Activated CD4-positive, CD25-positive, alpha-beta regulatory T cell treated with anti-CD3 and anti-CD28 coated beads, Interleukin-2, amount 50 U/mL, for 24 hours (primary cell): ENCODE results near the gene CNTNAP5.

Source experiments
- ATAC-seq, 2 donors: fragments of 150-1000 bp; cut with Tn5 transposase; one replicate each; pipeline ENCODE4 v1.10.0; 2021; ENCODE audit warnings: mild to moderate bottlenecking in 1 of 2, moderate library complexity in 1 of 2

CNTNAP5 gene

DNA sequence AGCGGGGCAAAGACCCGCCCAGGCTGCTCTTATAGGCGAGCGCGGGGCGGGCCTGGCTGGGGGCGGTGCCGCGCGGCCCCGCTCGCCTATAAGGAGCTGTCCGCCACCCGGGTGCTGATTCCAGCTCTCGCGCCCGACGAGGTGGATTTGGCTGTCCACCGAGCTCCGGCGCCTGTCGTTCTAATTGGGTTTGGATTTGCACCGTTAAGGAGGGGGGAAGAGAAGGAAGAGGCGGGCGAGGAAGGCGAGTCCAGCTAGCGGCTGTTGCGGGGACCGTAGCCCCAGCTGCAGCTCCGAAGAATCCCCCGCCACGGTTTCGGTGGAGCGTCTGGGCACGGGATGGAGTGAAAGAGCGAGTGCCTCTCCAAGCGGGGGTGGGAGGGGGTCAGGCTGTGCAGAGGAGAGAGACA is at the start of gene CNTNAP5:
Gene CNTNAP5 (plus strand): TSS at position 117 of the 410 bp plus-strand sequence. CDS start 364 bp downstream, outside the sequence.
- no peak for ATAC-seq

DNA sequence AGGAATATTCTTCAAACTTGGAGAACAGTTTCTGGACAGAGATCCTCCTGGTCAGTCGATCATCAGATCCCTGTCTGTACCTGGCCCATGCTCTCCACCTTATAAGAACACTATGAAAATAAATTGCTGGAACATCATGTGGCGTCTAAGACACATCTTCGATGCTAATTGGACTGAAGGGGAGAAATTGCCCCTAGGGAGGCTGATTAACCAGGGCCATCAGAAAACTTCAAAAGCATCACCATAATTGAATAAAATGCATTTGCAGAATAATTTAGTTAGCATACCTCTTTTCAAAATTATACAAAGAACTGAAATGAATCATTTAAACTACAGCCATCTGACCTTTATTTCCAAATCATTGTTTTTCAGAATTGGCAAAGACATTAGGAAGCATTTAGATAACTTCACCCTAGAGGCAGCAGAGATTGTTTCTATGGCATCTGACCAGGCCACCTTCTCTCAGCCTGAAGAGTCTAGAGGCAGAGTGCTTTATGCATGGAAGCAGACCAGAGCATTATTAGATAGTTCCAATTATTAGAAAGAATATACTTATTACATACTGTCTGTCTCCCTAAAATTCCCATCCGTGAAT is 48.9 kb upstream of the CNTNAP5 start:
- no peak for ATAC-seq

DNA sequence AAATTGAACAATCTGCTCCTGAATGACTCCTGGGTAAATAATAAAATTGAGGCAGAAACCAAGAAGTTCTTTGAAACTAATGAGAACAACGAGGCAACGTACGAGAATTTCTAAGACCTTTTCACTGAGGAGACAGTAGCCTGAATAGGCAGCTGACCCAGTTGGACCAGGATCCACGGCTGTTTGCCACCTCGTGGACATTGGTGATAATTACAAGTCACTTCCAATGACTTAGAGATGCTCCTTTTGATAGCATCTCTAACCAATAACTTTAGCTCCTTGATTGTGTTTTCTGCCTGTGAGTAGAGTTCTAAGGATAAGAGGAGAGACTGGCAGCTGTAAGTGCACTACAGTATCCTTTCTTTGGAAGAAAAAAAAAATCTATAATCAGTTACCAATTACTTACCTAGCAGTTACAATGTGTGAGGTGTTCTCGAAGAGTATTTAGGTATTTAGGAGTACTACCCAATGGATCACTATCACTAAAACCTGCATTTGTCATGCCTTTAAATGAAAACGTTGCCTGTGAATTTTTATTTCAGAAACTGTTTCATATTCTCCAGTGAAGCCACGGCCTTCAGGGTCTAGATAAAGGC is 31.3 kb upstream of the CNTNAP5 start:
- no peak for ATAC-seq

DNA sequence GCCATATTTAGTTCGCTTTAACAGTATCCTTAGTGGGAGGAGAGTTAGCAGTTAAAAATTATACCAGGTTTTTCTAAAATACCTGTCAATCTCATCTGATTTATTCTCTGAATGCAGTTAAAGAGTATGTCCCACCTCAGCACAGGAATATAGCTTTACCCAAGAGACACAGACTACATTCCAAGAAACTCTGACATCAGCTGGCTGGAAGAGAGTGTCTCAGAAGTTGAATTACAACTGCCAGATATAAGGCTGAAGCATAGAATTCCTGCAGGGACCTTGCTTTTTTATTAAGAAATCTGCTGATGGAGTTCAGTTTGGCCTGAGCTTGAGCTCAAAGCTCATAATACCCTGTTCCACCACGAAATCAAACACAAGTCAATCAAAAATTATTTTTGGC is 25.4 kb upstream of the CNTNAP5 start:
- ATAC-seq, result no peak

DNA sequence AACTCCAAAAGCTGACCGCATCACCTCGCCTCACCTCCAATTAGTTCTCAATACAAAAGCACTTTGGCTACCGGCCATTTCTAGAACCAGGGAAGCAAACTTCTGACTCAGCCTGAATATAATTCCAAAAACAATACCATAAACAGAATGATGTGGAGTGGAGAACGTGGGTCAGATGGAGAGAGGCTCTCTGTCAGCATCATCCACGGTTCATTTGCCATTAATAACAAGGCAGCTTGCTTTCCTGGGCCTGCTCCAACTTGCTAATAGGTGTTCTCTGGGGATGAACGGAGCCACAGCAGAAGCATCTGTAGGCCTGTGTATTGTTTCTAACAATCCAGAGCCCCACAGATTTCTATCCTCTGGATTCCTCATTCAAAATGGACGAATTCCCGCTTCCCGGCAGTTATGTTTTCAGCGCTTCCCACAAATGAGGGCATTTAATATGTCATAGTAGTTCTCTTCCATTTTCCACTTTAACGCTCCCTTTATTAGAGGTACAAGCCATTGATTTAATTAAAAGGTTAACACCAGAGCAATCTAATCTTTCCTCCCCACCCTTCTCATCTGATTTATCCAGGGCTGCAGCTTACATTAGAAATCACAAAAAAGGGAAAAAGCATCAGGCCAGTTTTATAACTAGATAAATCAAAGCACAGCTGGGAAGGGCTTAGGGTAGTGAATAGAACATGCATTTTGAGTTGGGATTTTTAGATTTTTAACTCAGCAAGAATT is 23.2 kb upstream of the CNTNAP5 start:
- ATAC-seq, result no peak

DNA sequence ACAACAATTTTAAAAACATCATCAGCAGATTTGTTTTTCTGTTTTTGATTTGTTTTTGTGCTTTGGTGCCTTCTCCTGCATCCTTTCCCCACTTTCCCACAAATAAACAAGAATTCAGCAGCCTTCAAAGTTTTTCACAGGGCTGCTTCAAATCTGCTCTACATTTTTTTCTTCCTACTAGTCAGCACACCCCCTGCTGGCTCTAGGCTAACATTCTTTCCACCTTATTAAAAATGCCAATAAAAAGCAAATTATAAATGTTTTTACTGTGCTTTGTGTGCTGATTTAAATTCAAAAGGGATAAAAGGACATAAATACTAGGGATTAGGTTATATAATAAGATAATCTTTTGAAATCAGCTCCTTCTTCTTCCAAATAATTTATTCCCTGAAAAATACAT is 6.2 kb upstream of the CNTNAP5 start:
- no peak for ATAC-seq

DNA sequence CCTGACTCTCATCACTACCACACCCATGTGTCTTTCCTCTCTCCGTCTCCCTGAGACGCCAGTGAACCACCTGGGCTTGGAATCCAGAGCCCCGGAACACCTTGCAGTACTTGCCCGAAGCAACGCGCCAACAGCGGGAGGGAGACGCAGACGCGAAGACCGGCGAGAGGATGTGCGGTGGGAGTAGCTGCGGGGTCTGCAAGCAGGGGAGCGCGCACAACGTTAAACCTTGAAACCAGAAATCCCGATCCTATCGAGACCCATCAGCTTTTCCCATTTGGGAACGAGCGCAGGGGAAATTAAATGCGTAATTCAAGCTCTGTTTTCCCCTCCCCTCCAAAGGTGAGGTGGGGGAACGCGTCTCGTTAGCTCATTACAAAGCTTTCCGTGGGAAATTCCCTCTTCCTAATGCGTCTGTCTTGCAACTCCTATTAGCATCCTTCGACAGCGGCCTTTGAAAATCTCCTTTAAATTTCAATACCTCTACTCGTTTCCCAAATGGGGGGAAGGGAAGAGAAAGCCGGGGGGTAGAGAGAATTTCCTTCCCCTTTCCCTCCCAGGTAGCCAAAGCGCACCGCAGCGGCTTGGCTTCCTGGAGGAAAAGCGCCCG is 421 bp upstream of the CNTNAP5 start:
- no peak for ATAC-seq

DNA sequence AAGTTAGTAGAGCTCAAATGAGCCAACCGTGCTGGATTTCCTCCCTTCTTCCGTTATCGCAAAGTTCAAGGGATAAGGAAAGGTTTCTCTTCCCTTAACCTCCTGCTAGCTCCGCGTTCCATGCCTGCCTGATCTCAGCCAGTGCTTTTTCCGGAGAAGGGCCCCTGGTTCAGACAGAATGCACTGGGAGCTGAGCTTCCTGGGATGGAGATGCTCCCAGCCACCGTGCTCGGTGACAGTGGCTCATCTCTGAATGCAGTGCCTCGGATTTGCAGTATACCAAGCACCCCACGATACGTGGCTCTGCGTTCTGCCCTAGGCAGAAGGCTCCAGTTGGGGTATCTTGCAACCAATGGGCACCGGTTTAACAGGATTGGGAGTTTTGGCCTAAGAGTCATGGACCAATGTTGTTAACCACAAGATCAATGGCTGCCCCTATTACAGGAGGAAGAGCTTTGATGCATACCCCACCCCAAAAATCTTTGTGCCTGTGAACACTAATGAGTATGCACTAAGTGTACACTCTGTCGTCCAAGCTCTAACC is 876 bp downstream of the CNTNAP5 start:
- no peak for ATAC-seq

DNA sequence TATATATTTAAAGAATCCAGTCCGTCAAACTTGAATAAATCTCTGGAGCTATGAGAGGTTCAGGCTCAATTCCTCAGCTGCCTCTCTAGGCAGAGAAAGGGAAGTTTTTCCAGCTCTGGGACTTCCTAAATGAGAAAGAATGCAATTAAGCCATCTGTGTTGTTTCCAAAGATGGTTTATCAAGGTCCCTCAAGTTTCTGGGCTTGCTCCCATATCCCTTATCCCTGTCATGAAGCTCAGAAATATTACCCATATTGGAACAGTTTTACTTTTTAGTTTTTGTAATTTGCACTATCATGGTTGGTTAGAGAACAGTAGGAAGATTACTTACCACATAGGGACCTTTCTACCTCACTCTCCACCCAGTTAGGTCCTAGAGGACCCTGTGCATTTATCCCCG is 1.4 kb downstream of the CNTNAP5 start:
- ATAC-seq, result no peak

DNA sequence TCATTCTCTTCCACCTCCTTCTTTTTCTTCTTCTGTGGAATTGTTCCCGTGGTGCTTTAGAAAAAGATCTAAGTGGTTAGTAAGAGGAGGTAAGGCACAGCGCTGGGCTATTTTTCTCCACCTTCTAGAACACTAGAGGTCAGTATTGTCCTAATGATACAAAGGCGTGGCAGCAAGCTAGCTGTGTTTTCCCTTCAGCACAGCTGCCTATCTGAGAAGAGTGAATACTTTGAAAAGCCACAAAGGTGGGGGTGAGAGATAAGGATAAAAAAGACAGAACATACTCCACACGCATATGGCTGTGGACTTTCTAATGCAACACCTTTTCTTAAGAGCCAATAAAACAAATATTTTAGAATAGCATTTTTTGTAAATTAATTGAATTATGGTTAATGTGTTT is 2.1 kb downstream of the CNTNAP5 start:
- no peak for ATAC-seq

DNA sequence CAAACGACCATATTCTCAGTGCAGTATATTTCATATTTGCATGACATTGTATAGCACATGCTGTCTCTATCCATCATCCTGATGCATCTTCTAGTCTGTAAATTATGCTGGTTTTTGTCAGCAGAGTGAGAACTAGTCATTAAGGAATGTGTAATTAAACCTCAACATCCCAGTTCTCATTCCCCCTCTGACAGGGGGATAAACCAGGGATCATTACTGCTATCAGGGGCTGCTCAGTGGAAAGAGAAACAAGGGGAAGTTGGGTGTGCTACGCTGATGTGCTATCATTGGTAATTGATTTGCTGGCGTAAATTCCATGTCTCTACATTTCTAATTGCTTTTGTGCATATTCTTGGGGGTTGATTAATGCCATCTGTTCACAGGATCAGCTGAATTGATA is 7.7 kb downstream of the CNTNAP5 start:
- ATAC-seq, result no peak

DNA sequence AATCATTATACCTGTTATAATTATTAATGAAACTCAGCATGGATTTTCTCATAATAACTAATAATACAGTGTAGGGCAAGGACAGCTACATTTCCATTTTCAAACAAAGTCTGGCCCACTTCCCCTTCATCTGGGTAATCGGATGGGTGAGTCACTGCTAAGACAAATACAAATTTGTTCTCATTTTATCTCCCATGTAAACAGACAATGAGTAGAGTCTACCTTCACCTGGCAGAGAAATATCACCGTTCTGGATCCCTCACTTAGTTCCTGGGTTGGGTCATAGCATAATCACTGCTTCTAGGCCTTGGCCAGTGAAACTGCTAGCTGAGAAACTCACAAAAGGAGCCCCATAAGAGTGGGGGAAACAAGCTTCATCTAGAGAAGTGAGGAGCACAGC is 9.2 kb downstream of the CNTNAP5 start:
- ATAC-seq, result no peak

DNA sequence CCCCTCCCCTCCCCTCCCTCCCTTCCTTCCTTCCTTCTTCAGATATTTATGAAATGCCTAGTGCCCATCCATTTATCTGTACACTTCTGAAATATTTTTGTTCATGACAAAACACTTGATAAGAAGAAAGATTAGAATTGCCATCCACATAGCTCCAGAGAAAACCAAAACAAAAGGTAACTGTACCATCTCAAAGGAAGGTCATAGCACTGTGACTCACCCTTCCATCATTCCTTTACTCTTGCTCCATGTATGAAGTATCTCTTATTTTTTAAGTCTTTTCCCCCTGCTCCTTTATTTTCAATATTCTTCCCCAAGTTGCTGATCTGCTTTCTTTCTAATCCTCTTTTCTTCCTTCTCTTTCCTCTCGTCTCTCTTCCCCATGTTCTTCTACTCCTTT is 9.9 kb downstream of the CNTNAP5 start:
- no peak for ATAC-seq

DNA sequence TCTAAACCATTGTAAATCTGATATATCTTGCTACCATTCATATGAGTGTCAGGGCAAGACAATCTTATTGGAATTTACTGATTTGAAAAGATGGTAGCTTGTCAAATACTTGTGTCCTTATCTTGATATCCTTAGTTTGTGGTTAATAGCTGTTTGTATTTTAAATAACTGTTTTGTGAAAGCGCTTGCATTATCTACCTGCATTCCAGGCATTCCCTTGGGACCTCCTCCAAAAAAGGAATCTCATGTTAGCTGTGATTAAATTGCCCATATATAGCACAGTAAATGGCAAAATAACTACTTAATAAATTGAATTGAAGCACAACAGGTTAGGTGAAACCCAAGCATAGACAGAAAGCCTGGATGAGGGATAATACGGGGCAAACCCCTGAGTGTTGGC is 13.9 kb downstream of the CNTNAP5 start:
- no peak for ATAC-seq

DNA sequence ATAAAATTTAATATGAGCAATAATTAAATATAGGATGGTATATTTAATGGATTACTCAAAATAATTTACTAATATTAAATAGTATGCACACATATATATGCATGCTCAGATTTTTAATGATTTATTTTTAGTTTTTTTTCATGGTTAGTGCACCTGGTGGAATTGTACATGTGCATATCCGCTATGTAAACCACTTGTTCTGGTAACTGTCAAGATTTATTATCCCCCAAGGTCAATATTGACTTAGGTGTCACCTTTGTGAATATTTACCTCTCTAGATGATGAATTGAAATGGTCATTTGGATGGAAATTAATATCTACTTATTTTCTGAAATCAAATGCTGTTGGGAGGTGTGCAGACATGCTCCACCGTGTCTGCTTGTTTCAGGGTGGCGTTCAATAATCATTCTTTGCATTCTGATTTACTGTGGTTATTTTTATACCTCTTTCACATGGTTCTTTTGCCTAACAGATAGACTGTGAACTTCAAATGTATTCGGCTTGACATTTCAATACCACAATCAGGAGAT is 14.7 kb downstream of the CNTNAP5 start:
- ATAC-seq, result no peak

DNA sequence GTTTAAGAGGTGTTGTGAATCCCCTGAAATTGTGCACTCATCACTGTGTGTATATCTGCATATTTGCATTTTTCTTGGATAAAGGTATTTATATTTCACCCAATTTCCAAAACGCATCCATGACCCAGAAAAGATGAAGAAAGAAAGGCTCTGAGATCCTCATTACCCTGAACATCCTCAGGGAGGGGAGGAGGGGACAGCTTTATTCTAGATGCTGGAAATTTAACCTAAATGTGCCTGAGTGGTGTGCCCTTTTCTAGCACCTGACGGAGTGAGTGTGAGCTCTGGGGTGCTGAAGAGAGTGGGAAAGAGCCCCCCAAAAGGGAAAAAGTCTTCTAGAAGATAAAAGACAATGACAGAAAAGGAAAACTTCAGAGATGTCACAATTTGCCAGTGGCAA is 20.8 kb downstream of the CNTNAP5 start:
- ATAC-seq, result no peak

DNA sequence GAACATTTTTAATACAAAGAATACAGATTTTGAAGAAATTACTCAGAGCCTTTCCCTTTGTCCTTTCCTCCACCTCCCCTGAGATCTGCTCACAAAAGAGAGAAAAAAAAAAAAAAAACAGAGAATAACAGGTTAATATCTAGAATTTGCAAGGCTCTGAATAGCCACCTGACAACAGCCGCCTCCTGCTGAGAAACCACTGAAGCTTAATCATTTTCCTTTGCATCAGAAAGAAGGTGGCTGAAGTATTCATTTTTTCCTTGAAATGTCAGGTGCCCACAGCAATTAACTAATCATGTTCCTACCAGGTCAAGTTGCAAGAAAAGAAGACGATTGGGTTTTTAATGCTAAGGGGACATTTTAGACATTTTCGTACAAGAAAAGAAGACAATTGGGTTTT is 21.2 kb downstream of the CNTNAP5 start:
- no peak for ATAC-seq

DNA sequence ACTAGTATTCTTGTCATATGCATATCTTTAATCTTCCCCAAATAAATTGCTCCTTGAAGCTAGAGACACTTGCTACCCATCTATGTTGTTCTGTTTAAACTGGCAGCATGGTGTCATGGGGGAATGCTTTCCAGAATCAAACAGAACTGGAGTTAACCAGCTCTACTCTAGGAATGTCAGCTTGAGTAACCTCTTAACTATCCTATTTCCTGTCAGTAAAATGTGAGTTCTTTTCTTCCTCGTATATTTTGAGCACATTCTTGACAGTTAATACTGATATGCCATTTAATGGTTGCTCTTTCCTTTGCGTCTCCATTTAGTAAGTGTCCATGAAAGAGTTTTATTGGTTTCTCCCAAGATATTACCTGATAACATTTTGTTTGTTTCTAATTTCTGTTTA is 23.0 kb downstream of the CNTNAP5 start:
- ATAC-seq, result no peak

DNA sequence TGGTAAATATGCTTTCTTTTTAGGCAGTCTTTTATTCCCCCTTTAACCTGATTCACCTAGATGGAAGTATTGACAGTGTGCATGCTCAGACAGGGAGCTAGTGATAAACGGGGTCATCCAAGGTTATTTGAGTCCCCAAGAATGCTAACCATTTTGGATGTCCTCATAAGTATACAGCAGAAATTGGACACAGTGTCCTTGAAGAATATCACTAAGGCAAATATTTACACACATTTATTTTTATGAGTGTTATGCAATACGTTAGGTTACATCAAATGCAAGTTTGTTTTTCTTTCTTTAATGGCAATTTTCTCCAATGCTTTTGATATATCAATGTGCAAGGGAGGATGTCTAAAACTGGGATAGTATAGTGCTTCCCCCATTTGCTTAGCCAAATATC is 23.6 kb downstream of the CNTNAP5 start:
- no peak for ATAC-seq

DNA sequence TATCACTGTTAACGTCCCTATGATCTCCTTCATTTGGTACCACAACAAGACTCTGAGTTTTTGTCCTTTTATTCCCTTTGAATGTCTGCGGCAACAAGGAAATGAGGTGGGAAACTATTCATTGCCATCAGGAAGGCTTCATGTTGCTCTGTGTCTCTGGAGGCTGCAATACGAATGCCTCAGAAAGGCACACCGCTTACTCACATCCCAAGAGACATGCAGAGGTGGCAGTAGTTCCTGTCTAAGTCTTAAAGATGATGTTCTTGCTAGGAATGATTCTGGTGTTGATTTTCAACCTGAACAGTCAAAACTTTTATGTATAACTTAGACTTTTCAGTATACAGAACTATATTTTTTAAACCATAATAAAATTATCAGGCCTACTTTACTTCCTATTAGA is 24.0 kb downstream of the CNTNAP5 start:
- no peak for ATAC-seq

DNA sequence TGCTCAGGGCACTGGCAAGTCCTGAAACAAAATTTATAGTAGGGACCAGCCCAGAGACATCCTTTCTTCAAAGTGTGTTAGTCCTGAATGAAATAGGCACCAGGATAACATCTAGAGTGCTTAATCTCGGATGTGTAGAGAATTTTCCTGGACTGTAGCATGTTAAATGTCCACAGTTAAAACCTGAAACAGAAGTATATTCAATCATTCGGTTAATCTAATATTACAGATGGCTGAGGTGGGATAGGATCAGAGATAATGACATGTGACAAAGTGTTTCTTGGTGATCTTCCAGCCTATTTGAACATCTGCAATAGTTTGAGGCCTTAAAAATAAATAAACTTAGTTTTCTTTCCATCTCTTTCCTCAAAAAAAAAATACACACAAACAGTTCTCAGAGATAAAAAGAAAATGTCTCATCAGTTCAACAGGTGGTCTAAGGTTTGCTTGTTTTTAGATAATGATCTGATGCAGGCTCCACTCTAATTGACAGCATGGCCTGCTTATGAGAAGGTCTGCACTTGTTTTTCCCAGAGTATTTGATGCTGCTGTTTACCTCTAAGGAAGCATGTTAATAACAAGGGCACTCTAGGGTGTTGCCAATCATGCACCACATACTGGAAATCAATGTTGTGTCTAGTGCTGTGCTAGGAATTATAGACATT is 25.9 kb downstream of the CNTNAP5 start:
- ATAC-seq, result no peak

DNA sequence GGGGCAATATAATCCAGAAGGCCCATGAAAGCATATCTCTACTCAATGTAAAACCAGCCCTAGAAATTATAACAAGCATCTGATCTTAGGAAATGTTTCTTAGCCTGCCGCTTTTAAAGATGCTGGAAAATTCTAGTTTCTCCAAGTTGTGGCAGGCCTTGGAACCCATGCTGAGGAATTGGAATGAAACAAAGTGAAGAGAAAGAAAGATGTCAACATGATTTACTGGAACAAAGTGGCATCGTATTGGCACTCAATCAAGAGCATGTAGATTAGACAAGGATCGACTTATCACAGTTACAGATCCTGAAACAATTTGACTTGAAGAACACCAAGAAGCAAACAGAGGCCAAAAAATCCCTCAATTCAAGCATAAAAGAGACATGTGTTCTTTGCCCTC is 28.7 kb downstream of the CNTNAP5 start:
- ATAC-seq, result no peak

DNA sequence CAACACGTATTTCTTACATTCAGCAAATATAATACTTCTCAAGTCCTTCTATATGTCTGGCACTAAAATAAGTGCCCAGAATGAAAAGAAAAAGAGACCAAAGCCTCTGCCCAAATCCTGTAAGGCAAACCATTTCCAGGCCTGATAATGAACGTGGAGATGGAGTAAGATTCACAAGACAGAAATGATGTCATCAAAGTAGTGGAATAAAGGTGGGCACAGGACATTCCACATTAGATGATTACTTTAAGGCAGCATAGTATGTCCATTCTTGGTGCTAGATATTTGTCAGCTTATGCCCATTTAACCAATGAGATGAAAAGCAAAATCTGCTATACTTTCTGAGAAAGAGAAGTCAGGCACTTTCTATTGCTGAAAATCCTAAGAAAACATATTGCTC is 38.5 kb downstream of the CNTNAP5 start:
- no peak for ATAC-seq
